GM18858 (cell line): ENCODE results near the gene CFAP77.

Source experiments
- ATAC-seq: cut with Tn5 transposase; IDR thresholded peaks from one replicate; pipeline ENCODE4 v1.9.1; 2021; ENCODE audit not compliant: unreplicated experiment

CFAP77 gene

GRCh38 chr9:132407196-132407595 lies 2.8 kb upstream of the CFAP77 start:
- ATAC-seq = no peak

DNA sequence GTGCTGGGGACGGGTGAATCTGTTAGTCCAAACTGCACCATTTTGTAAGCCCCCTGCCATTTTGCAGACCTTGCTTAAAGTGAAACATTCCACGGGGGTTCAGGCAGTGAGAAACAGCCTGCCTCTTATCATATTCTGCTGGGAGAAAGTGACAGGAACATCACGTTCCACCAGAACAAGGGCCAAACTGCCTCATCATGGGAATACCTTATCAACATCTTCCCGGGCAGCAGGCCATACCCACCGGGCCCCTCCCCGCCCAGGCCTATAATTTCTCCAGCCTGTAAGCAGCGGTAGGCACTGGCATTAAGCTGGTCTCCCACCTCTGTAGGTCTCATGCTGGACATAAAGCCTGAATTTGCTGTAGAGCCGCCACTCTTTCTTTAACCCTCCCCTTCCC lies 1.5 kb upstream of the CFAP77 start:
- ATAC-seq = no peak

DNA sequence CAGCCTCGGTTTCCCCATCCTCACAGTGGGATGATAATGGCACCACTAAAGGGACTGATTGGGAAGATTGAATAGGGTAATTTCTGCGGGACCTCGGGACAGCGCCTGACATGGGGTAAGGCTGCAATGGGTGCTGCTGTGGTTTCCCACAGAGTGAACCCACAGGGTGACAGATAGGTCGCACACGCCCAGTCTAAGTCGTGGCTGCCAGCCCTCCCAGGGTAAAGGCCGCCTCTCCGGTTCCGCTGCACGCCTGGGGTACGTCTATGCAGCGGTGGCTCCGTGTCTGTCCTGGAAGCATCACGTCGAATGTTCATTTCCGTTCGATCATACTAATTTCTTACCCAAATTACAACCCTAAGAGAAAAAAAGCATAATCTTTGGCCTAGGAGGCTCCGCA lies 631 bp downstream of the CFAP77 start:
- ATAC-seq = no peak

DNA sequence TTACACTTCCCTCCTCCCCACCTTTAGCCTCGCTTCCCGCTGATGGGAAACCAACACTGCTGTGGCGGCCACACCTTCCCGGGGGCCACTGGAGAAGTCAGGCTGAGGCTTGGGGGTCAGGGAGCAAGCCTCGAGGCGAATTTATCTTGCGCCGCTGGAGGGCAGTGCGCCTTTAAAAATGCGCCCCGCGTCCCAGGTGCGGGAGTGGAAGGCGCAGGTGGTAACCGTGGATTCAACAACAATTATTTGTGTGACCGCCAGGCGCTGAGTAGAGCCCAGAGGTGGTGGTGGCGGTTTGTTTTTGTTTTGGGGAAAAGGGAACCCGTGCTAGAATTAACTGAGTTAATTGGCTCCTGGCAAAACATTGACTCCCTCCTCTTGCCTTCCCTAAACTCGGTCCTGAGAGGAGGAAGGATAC lies 1.1 kb downstream of the CFAP77 start:
- ATAC-seq = no peak

- no peak for ATAC-seq
These were observed 2.1 kb downstream of the CFAP77 start for GRCh38 chr9:132412089-132412488.

DNA sequence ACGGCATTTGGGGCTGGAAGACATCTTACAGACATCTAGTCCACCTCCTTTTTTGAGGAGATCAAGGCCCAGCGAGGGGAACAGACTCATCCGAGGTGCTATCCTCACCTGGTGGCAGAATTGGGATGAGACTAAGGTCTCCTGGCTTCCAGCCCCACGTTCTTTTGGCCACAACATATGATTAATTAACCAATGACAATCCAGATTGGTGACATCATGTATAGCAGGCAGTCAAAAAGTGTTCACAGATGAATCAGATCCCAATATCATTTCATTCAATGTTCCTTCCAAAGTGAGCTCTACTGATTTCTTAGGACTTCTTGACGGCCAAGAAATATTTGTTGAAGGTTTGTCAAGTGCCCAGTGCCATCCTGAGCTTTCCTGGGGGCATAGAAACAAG lies 3.9 kb downstream of the CFAP77 start:
- ATAC-seq = no peak

DNA sequence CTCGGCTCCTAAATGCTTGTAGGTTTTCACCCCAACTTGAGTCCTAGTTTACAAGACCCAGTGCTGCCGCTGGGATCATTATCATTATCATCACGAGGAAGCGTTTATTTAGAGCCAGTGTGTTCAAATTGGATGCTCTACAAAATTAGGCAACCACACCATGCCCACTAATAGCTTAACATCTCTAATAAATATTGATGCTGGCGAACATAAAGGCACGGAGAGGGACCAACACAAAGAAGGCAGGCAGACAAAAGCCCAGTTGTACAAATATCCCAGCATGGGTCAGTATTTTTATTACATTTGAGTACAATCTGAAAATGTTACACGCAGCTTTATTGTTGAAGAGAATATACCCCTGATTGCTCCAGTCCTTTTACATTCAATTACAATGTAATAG lies 4.7 kb downstream of the CFAP77 start:
- ATAC-seq = no peak

DNA sequence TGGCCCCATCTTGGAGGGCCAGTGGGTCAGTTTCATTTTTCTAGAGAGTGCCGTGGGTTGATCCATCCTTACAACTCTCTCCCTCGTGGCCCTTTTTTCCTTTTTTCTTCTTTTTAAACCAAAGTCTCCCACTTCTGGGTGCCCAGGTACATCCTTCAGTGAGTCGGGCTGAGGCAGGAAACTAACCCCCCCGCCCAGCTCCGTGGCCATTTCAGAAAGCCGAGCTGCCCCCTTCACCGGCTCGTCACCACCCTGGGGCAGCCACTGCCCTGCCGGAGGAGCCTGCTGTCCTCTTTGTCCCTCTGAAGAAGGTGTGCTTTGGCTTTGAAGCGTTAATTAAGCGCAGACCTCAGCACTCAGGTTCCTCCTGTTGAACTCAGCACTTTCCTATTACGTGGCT lies 5.2 kb downstream of the CFAP77 start:
- no peak for ATAC-seq

- ATAC-seq = no peak
These were observed 8.8 kb downstream of the CFAP77 start for GRCh38 chr9:132418726-132419363.

DNA sequence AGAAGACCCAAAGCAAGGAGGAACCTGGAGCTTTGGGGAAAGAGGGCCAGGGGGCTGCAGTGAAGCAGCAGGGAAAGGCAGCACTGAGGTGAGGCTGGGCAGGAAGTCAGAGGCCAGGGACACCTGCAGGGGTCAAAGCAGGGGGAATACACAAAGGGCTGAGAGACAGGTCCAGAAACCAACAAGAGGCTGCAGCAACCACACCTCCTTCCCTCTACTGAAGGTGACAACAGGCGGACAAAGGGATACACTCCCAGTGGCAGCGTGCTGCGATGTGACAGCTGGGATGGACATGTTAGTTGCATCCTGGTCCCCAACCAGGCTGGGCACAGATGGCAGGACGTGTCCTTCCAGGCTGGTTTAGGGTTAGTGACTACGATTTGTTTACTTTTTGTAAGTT lies 12.6 kb downstream of the CFAP77 start:
- ATAC-seq = no peak

- no peak for ATAC-seq
These were observed 13.5 kb downstream of the CFAP77 start for GRCh38 chr9:132423503-132423902.

GRCh38 chr9:132424857-132425674 lies 15.1 kb downstream of the CFAP77 start:
- ATAC-seq = no peak

DNA sequence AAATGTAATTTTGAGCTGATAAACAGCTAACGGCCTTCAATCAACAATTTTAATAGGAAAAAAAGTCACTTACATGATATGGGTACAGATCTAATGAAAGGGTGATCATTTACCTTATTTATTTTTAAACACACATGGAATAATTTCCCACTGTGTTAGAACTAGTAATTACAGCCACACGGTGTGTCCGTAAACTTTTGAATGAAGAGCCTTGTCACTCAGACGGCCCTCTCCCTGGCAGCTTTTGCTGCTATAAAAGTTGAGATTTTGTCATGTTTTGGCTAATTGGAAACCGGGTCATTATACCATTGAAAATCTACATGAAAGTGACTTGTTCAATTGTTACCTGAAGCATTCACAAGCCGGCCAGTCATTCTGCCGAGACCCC lies 15.7 kb downstream of the CFAP77 start:
- no peak for ATAC-seq

GRCh38 chr9:132426639-132427414 lies 16.8 kb downstream of the CFAP77 start:
- no peak for ATAC-seq

DNA sequence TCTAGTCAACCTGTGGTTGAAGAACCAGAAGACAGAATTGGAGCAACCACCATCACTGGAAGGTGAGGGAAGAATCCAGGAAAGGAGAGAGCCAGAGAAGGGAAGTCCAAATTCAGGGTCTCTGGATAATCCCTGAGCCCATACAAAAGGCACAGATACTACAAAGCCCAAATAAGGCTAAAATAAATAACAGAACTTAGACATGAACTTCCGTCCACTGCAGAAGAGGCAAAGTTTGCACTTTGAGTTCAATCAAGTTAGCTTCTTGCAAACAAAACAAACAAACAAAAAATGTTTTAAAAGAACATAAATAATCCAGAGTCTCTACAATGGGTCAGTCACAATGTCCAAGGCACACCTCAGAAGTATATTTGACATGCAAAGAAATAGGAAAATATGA lies 21.0 kb downstream of the CFAP77 start:
- no peak for ATAC-seq

- ATAC-seq = no peak
These were observed 24.9 kb downstream of the CFAP77 start for GRCh38 chr9:132434881-132435280.

- ATAC-seq = no peak
These were observed 29.1 kb downstream of the CFAP77 start for GRCh38 chr9:132439153-132439552.

DNA sequence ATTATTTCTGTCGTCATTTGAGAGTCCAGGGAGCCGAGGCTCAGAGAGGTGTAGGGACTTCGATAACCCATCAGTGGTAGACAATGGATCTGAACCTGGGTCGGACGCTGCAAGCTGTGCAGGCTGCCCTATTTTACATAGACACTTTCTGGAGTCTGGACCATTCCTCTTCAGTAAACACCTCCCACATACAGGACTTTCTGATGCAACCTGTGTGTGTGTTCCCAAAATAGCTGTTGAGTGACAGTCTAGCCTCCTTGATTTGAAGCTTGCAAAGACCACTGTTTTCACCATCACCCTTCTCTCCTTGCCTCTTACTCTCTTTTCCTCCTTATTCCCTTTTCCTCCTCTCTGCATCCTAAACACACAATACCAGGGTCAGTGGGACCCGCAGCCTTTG lies 30.7 kb downstream of the CFAP77 start:
- ATAC-seq = no peak

- no peak for ATAC-seq
These were observed 31.4 kb downstream of the CFAP77 start for GRCh38 chr9:132441404-132441803.

GRCh38 chr9:132443951-132444607 lies 34.1 kb downstream of the CFAP77 start:
- ATAC-seq = no peak

DNA sequence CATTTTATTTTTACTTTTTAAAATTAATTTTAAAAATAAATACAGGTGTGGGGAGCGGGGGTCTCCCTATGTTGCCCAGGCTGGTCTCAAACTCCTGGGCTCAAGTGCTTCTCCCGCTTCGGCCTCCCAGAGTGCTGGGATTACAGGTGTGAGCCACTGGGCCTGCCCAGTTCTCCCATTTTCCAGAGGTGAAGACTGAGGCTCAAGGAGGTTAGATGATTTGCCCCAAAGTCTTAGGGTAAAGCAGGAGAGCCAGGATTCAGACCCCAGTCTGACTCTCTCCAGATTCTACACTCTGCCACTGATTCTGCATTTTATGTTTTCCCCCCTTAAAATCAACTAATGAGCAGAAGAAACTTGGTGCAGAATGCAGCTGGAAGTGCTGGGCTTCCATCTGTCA lies 36.9 kb downstream of the CFAP77 start:
- no peak for ATAC-seq
